Femur (tissue), 1 donor: ENCODE measurements around the gene SGSM1.
A peak's percentile ranks its signal among the peaks of the same experiment; 100 is the strongest.

Source experiments
- DNase-seq: peaks from one replicate; pipeline ENCODE4 v3.0.0-alpha.2; 2017

Gene SGSM1

GRCh38 chr22:24845041-24845898, 39.3 kb downstream of the SGSM1 start:
- DNase-seq = no peak

GRCh38 chr22:24847490-24847889, 41.5 kb downstream of the SGSM1 start:
- DNase-seq = no peak

GRCh38 chr22:24848559-24849168, 42.7 kb downstream of the SGSM1 start:
- DNase-seq = no peak

GRCh38 chr22:24855794-24856193, 49.8 kb downstream of the SGSM1 start:
- DNase-seq = no peak

- no peak for DNase-seq
Observed at GRCh38 chr22:24857576-24857975, 51.6 kb downstream of the SGSM1 start.

GRCh38 chr22:24859587-24859986, 53.6 kb downstream of the SGSM1 start:
- no peak for DNase-seq

GRCh38 chr22:24865508-24865907, 59.5 kb downstream of the SGSM1 start:
- DNase-seq = no peak

- no peak for DNase-seq
Observed at GRCh38 chr22:24867323-24868022, 61.5 kb downstream of the SGSM1 start.

- no peak for DNase-seq
Observed at GRCh38 chr22:24868979-24869378, 63.0 kb downstream of the SGSM1 start.

GRCh38 chr22:24871611-24872205, 65.7 kb downstream of the SGSM1 start:
- no peak for DNase-seq

- DNase-seq = no peak
Observed at GRCh38 chr22:24873226-24873625, 67.2 kb downstream of the SGSM1 start.

- peak; percentile 36 for DNase-seq
Observed at GRCh38 chr22:24875862-24876506, 70.0 kb downstream of the SGSM1 start.

- no peak for DNase-seq
Observed at GRCh38 chr22:24876700-24877099, 70.7 kb downstream of the SGSM1 start.

GRCh38 chr22:24878969-24879368, 73.0 kb downstream of the SGSM1 start:
- no peak for DNase-seq

GRCh38 chr22:24883432-24883831, 77.4 kb downstream of the SGSM1 start:
- no peak for DNase-seq

- DNase-seq = no peak
Observed at GRCh38 chr22:24887260-24887659, 81.2 kb downstream of the SGSM1 start.

GRCh38 chr22:24893341-24894070, 87.5 kb downstream of the SGSM1 start:
- no peak for DNase-seq

- DNase-seq = peak; percentile 80
Observed at GRCh38 chr22:24894220-24894975, 88.4 kb downstream of the SGSM1 start.

- DNase-seq = peak; percentile 75
Observed at GRCh38 chr22:24894998-24895397, 89.0 kb downstream of the SGSM1 start.

GRCh38 chr22:24901448-24901847, 95.4 kb downstream of the SGSM1 start:
- DNase-seq = no peak

GRCh38 chr22:24905909-24906308, 99.9 kb downstream of the SGSM1 start:
- no peak for DNase-seq
